Brain microvascular endothelial cell (primary cell): ENCODE measurements around the gene DMRT1.
"Not testable (repeated sequence)": the region's sequence is repeated elsewhere in the genome, so short reads cannot be mapped to it uniquely, and the experiment has no call there.

ENCODE experiments used
- DNase-seq: peaks from one replicate; pipeline ENCODE4 v3.0.0-alpha.2; 2020
- H3K27ac ChIP-seq: fragments of 250-450 bp; sonication (Bioruptor Pico); 2 replicates; pipeline ENCODE4 v1.5.1; 2020; ENCODE audit warnings: mild to moderate bottlenecking, moderate library complexity
- H3K27me3 ChIP-seq: fragments of 250-450 bp; sonication (Bioruptor Pico); replicated peaks from 2 replicates; pipeline ENCODE4 v1.5.1; 2020; ENCODE audit warnings: mild to moderate bottlenecking
- H3K36me3 ChIP-seq: fragments of 250-450 bp; sonication (Bioruptor Pico); replicated peaks from 2 replicates; pipeline ENCODE4 v1.5.1; 2020; ENCODE audit warnings: mild to moderate bottlenecking
- H3K4me3 ChIP-seq: 2 replicates; pipeline ENCODE4 v1.5.1; 2011; ENCODE audit warnings: low read depth, mild to moderate bottlenecking, control low read depth, low read length, moderate library complexity
- in situ Hi-C: cut with HindIII; loops from 2 replicates; pipeline ENCODE4 v1.10.0; 2017; ENCODE audit warnings: low sequenced_read_pairs, low pct_ligation_motif_present
- TF ChIP-seq, protein P1 (sequence below): IDR thresholded peaks from 2 replicates; pipeline ENCODE4 v1.5.1; 2011; ENCODE audit warnings: low read depth, mild to moderate bottlenecking, moderate library complexity, low read length, control low read depth, inconsistent platforms; ENCODE audit errors: missing control alignments

Gene DMRT1

GRCh38 chr9:846852-847251 lies 5.4 kb downstream of the DMRT1 start:
- Histone ChIP-seq H3K36me3 (no peaks in the 10 kb centered on the region), H3K27ac (no peak overlapping the region), H3K27me3 (peaks cover 24% of the 10 kb centered on the region), H3K4me3 (no peak overlapping the region)
- in situ Hi-C loops = no loop called here
- TF ChIP-seq, protein P1, sequence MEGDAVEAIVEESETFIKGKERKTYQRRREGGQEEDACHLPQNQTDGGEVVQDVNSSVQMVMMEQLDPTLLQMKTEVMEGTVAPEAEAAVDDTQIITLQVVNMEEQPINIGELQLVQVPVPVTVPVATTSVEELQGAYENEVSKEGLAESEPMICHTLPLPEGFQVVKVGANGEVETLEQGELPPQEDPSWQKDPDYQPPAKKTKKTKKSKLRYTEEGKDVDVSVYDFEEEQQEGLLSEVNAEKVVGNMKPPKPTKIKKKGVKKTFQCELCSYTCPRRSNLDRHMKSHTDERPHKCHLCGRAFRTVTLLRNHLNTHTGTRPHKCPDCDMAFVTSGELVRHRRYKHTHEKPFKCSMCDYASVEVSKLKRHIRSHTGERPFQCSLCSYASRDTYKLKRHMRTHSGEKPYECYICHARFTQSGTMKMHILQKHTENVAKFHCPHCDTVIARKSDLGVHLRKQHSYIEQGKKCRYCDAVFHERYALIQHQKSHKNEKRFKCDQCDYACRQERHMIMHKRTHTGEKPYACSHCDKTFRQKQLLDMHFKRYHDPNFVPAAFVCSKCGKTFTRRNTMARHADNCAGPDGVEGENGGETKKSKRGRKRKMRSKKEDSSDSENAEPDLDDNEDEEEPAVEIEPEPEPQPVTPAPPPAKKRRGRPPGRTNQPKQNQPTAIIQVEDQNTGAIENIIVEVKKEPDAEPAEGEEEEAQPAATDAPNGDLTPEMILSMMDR = no peak
- no peak for DNase-seq

DNA sequence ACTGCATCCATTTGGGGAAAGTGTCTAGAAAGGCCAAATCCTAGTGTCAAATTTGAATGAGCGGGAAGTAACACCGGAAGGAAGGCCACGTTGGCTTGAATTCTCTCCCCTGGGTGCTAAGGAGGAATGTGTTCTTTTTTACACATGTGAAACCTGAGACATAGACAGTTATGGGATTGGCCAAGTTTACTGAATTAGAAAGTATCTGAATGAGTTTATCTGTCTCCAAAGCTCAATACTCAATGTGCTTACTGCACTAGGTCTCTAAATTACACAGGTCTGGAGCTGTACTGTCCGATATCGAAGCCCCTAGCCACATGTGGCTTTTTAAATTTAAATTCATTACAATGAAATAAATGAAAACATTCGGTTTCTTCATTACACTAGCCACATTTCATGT lies 6.0 kb downstream of the DMRT1 start:
- peaks cover 19% of the 10 kb centered on the region for H3K27me3 ChIP-seq
- H3K27ac ChIP-seq = no peak overlapping the region
- no peak overlapping the region for H3K4me3 ChIP-seq
- in situ Hi-C loops = no loop called here
- H3K36me3 ChIP-seq = no peaks in the 10 kb centered on the region
- TF ChIP-seq, protein P1 = no peak
- DNase-seq = no peak

DNA sequence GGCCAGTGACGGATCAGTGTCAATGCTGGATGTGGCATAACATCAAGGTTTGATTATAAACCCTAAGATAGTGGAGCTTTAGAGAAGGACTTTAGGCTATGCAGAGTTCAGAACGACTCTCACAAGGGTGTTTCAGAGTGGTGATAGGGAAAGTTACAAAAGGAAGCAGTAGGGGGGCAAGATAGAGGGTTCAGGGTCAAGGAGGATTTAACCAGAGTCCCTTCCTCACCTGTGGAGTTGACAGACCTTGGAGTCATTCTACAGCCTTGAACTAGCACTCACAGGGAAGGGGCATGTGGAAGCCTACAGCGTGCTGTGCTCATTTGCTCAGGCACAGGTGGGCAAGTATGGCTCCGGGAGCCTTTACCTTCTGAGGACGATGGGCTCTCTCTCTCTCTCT lies 7.9 kb downstream of the DMRT1 start:
- Histone ChIP-seq H3K27me3 (peaks cover 2% of the 10 kb centered on the region), H3K4me3 (no peak overlapping the region), H3K27ac (no peak overlapping the region), H3K36me3 (no peaks in the 10 kb centered on the region)
- DNase-seq = no peak
- in situ Hi-C loops = no loop called here
- TF ChIP-seq, protein P1 = no peak

GRCh38 chr9:852539-852938 lies 11.0 kb downstream of the DMRT1 start:
- in situ Hi-C loops = no loop called here
- TF ChIP-seq, protein P1 = no peak
- DNase-seq = no peak
- H3K4me3 ChIP-seq = no peak overlapping the region
- no peaks in the 10 kb centered on the region for H3K27me3 ChIP-seq
- no peak overlapping the region for H3K27ac ChIP-seq
- H3K36me3 ChIP-seq = no peaks in the 10 kb centered on the region

DNA sequence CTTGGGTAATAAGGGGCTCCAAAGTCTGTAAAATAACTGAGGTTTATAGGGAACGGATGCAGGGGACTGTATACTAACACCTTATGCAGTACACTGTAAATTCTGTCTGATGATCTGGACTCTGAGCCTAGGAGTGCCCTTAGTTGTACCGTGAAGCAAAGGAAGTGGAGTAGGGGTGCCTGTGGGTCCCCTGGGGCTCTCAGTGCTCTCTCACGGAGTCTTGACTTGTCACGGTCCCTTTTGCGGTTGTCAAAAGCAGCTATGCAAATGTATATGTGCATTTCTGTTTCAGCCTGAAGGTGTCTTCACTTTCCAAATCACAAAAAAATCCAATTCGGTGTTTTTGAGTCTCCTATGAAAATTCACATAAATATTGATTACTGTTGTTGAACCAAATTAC lies 17.8 kb downstream of the DMRT1 start:
- Histone ChIP-seq H3K4me3 (no peak overlapping the region), H3K36me3 (no peaks in the 10 kb centered on the region), H3K27me3 (no peaks in the 10 kb centered on the region), H3K27ac (no peak overlapping the region)
- no peak for DNase-seq
- TF ChIP-seq, protein P1 = no peak
- in situ Hi-C loops = no loop called here

DNA sequence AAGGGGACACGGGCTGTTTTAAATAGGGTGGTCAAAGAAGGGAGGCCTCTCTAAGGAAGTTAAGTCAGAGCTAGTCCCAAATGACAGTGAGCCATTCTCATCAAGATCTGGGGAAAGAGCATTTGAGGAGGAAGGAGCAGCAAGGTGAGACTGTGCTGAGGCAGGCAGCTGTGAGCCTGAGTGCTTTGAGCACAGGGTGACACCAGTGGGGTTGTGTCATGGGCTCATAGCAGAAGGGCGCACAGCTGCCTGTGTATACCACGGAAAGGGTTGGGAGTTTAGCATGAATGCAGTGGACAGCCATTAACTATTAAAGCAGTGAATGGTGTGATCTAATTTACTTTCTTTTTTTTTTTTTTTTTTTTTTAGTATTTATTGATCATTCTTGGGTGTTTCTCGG lies 19.2 kb downstream of the DMRT1 start:
- TF ChIP-seq, protein P1 = no peak
- H3K27ac ChIP-seq = no peak overlapping the region
- in situ Hi-C loops = no loop called here

GRCh38 chr9:861525-861924 lies 20.0 kb downstream of the DMRT1 start:
- H3K27me3 ChIP-seq, H3K36me3 ChIP-seq, H3K27ac ChIP-seq, H3K4me3 ChIP-seq, in situ Hi-C loops, DNase-seq: not testable (repeated sequence)

More for the DNA sequence above, 19.2 kb downstream of the DMRT1 start:
- Histone ChIP-seq H3K27me3 (no peaks in the 10 kb centered on the region), H3K4me3 (no peak overlapping the region), H3K36me3 (no peaks in the 10 kb centered on the region)
- no peak for DNase-seq
